ENCODE data around the gene PLA2G4D. TPM values are rescaled to one million over a fixed set of nuclear protein-coding genes. Genes with fewer than 3 reads are reported as not detected.

The PLA2G4D gene
- total RNA-seq, 1 experiment from 2014 or later: 0.34 TPM

DNA sequence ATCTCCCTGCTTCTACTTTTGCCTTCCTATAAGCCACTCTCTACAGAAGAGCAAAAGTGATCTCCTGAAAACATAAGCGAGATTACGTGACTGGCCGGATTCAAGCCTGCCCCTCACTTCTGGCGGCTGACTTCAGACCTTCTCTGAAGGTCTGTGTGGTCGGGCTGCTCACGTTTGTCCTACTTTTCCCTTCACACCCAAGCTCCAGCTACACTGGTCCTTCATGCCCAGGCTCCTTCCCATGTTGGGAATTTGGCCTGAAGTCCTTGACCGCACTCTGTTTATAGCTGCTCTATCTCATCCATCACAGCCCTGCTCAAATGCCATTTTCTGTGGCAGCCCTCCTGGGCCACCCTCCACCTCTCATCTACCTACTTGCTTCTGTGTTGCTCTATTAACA, 66.8 kb downstream of the PLA2G4D start:
- H3K27ac ChIP-seq (ENCODE audit: low read depth, low read length): no peak overlapping the region
- no peaks in the 10 kb centered on the region for H3K36me3 ChIP-seq (ENCODE audit: control insufficient read depth in 1 of 2, insufficient read depth in 2 of 2, low read length in 2 of 2)
- DNase-seq (ENCODE audit: low read depth, low spot score) (no peak), ATAC-seq (no peak)
- H3K27me3 ChIP-seq (ENCODE audit: insufficient read depth, low read length): no peaks in the 10 kb centered on the region
- ChIA-PET RAD21 (ENCODE audit: low non-redundant PET in 1 of 2, low total read pairs in 2 of 2, uncharacterized antibody in 2 of 2, unreplicated experiment in 2 of 2) (no interaction called here), CTCF (no interaction called here), POLR2A (no interaction called here)
- H3K4me1 ChIP-seq (ENCODE audit: control insufficient read depth in 1 of 2, insufficient read depth in 2 of 2, low read length in 2 of 2): peaks cover 0 to 5% of the 10 kb centered on the region in 2 experiments; a peak in 1 of 4 replicates
- TF ChIP-seq EGR1 (IDR thresholded peaks at IDR 0.05; ENCODE audit: low read depth) (no peak), ELF1 (IDR thresholded peaks at IDR 0.05; ENCODE audit: borderline replicate concordance, low read depth) (no peak), SIN3A (IDR thresholded peaks at IDR 0.05; ENCODE audit: low read depth) (no peak), EZH2 (IDR thresholded peaks at IDR 0.05) (no peak), CBX3 (IDR thresholded peaks at IDR 0.05; ENCODE audit: low read depth) (no peak), SP1 (IDR thresholded peaks at IDR 0.05; ENCODE audit: low read depth) (no peak)
- TF ChIP-seq, protein P1, sequence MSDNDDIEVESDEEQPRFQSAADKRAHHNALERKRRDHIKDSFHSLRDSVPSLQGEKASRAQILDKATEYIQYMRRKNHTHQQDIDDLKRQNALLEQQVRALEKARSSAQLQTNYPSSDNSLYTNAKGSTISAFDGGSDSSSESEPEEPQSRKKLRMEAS (IDR thresholded peaks at IDR 0.05): no peak
- TF ChIP-seq, protein P2, sequence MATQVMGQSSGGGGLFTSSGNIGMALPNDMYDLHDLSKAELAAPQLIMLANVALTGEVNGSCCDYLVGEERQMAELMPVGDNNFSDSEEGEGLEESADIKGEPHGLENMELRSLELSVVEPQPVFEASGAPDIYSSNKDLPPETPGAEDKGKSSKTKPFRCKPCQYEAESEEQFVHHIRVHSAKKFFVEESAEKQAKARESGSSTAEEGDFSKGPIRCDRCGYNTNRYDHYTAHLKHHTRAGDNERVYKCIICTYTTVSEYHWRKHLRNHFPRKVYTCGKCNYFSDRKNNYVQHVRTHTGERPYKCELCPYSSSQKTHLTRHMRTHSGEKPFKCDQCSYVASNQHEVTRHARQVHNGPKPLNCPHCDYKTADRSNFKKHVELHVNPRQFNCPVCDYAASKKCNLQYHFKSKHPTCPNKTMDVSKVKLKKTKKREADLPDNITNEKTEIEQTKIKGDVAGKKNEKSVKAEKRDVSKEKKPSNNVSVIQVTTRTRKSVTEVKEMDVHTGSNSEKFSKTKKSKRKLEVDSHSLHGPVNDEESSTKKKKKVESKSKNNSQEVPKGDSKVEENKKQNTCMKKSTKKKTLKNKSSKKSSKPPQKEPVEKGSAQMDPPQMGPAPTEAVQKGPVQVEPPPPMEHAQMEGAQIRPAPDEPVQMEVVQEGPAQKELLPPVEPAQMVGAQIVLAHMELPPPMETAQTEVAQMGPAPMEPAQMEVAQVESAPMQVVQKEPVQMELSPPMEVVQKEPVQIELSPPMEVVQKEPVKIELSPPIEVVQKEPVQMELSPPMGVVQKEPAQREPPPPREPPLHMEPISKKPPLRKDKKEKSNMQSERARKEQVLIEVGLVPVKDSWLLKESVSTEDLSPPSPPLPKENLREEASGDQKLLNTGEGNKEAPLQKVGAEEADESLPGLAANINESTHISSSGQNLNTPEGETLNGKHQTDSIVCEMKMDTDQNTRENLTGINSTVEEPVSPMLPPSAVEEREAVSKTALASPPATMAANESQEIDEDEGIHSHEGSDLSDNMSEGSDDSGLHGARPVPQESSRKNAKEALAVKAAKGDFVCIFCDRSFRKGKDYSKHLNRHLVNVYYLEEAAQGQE (IDR thresholded peaks at IDR 0.05; ENCODE audit: low read depth): no peak
- TF ChIP-seq, protein P3, sequence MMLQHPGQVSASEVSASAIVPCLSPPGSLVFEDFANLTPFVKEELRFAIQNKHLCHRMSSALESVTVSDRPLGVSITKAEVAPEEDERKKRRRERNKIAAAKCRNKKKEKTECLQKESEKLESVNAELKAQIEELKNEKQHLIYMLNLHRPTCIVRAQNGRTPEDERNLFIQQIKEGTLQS (IDR thresholded peaks at IDR 0.05): no peak
- no peak overlapping the region for H3K4me3 ChIP-seq (replicated peaks in 1 of 2; ENCODE audit: low read depth in 1 of 2, low read length in 2 of 2)
- no TSS peak for BruUV-seq (replicated peaks)
- no peaks in the 10 kb centered on the region; a peak in 2 of 4 replicates for H3K9me3 ChIP-seq (ENCODE audit: control insufficient read depth in 1 of 2, insufficient read depth in 1 of 2, low read depth in 1 of 2, low read length in 2 of 2)
- intact Hi-C loops (cut with micrococcal nuclease): no loop called here
- H3K79me2 ChIP-seq (ENCODE audit: insufficient read depth, low read length): no peaks in the 10 kb centered on the region
- no peak overlapping the region for H3K4me2 ChIP-seq (ENCODE audit: low read length)
- no peaks in the 10 kb centered on the region for H3K9me2 ChIP-seq (ENCODE audit: insufficient read depth)
- no peak overlapping the region for H2AFZ ChIP-seq (ENCODE audit: low read depth, low read length, poor library complexity, severe bottlenecking)
- H3K9ac ChIP-seq (ENCODE audit: low read length): no peak overlapping the region
- no peaks in the 10 kb centered on the region for H4K20me1 ChIP-seq (ENCODE audit: insufficient read depth)
